Stomach (tissue), 9 donors: ENCODE results near the gene SGPL1. TPM values are rescaled to one million over a fixed set of nuclear protein-coding genes. Genes with fewer than 3 reads are reported as not detected.
"Not testable (repeated sequence)": the region's sequence is repeated elsewhere in the genome, so short reads cannot be mapped to it uniquely, and the experiment has no call there.

Experiments
- DNase-seq, 2 donors: peaks; one replicate each; pipeline versions ENCODE4 v3.0.0 to v3.0.0-alpha.2; 2013 to 2019
- H3K27ac ChIP-seq, 5 donors: fragments of 200-600 bp in 4 of 5; sonication (generic) in 4 of 5; one replicate each; pipeline ENCODE4 v1.5.1; 2013 to 2019; ENCODE audit warnings: mild to moderate bottlenecking in 1 of 5, moderate library complexity in 1 of 5
- H3K27me3 ChIP-seq, 3 donors: fragments of 200-600 bp; sonication (generic); one replicate each; pipeline ENCODE4 v1.5.1; 2017 to 2019; ENCODE audit warnings: mixed run types in 1 of 3
- H3K36me3 ChIP-seq, 4 donors: fragments of 200-600 bp; sonication (generic); 1 replicate in 3 of 4; 2 replicates in 1 of 4; pipeline ENCODE4 v1.5.1; 2016 to 2019
- H3K4me1 ChIP-seq, 4 donors: fragments of 200-600 bp; sonication (generic); one replicate each; pipeline ENCODE4 v1.5.1; 2016 to 2019
- H3K4me3 ChIP-seq, 4 donors: fragments of 200-600 bp; sonication (generic) in 3 of 4; one replicate each; pipeline ENCODE4 v1.5.1; 2016 to 2019; ENCODE audit warnings: mild to moderate bottlenecking in 1 of 4
- H3K9me3 ChIP-seq, 4 donors: fragments of 200-600 bp; sonication (generic); one replicate each; pipeline ENCODE4 v1.5.1; 2016 to 2019
- EP300 ChIP-seq: sonication (generic); formaldehyde crosslinking; IDR thresholded peaks from one replicate; pipeline ENCODE4 v1.6.1; 2017; ENCODE audit warnings: antibody characterized with exemption
- POLR2A ChIP-seq, 4 donors: fragments of 450-650 bp; IDR thresholded peaks; one replicate each; pipeline ENCODE4 v1.6.1; 2016; ENCODE audit warnings: antibody characterized with exemption in 4 of 4, control low read depth in 2 of 4, mild to moderate bottlenecking in 1 of 4, moderate library complexity in 1 of 4
- POLR2AphosphoS5 ChIP-seq, 3 donors: sonication (generic); formaldehyde crosslinking; IDR thresholded peaks; one replicate each; pipeline ENCODE4 v1.6.1; 2016; ENCODE audit warnings: antibody characterized with exemption in 3 of 3
- WGBS, 5 donors: extraction: QIAGEN DNeasy Blood & Tissue Kit in 3 of 5; methylation state at CpG; one replicate each; pipeline versions ENCODE4 v1.1.5 to v1.1.7; 2013 to 2018; 5-methylcytosine and 5-hydroxymethylcytosine counted together
- intact Hi-C: fragments of 100-400 bp; cut with DNase I; formaldehyde crosslinking; loops from one replicate; pipeline ENCODE4 v1.15.1; 2023; ENCODE audit warnings: low total_unique reads
- polyA plus RNA-seq, 3 donors: library from polyadenylated mRNA; stranded (reverse); fragments of 200-250 nt; gene quantifications; one replicate each; pipeline ENCODE4 v1.2.3, GENCODE V29; 2013
- total RNA-seq, 5 donors: library from RNA; depleted of rRNA; stranded (reverse); fragments of >200 nt; gene quantifications; one replicate each; pipeline versions ENCODE4 v1.1.0 to v1.2.3, GENCODE V29; 2014 to 2016
- TF ChIP-seq, protein P1 (sequence below), 7 experiments: fragments of 450-650 bp in 4 of 7; fragments of 200-600 bp in 3 of 7; sonication (generic) in 3 of 7; IDR thresholded peaks; one replicate each; pipeline ENCODE4 v1.5.1; 2016 to 2019; ENCODE audit warnings: antibody characterized with exemption in 7 of 7, control low read depth in 2 of 7, mild to moderate bottlenecking in 1 of 7
- donor health status: healthy with polysubstance abuse.
- donor health status: Bipolar disorder and iron deficiency.
- donor health status: healthy.

Gene SGPL1
- total and polyA plus RNA-seq, 8 donors: 1.2 to 65.5 (median 15.6) TPM

GRCh38 chr10:70917226-70917625 is 101.5 kb downstream of the SGPL1 start:
- Histone ChIP-seq H3K4me1 (no peaks in the 10 kb centered on the region), H3K9me3 (no peaks in the 10 kb centered on the region), H3K4me3 (no peak overlapping the region), H3K27me3 (peaks cover 0 to 38% (median 7%) of the 10 kb centered on the region in 3 donors), H3K36me3 (no peaks in the 10 kb centered on the region), H3K27ac (no peak overlapping the region)
- no peak for TF ChIP-seq POLR2AphosphoS5 (IDR thresholded peaks at IDR 0.05)
- TF ChIP-seq, protein P1, sequence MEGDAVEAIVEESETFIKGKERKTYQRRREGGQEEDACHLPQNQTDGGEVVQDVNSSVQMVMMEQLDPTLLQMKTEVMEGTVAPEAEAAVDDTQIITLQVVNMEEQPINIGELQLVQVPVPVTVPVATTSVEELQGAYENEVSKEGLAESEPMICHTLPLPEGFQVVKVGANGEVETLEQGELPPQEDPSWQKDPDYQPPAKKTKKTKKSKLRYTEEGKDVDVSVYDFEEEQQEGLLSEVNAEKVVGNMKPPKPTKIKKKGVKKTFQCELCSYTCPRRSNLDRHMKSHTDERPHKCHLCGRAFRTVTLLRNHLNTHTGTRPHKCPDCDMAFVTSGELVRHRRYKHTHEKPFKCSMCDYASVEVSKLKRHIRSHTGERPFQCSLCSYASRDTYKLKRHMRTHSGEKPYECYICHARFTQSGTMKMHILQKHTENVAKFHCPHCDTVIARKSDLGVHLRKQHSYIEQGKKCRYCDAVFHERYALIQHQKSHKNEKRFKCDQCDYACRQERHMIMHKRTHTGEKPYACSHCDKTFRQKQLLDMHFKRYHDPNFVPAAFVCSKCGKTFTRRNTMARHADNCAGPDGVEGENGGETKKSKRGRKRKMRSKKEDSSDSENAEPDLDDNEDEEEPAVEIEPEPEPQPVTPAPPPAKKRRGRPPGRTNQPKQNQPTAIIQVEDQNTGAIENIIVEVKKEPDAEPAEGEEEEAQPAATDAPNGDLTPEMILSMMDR (IDR thresholded peaks at IDR 0.05): no peak
- TF ChIP-seq POLR2A (IDR thresholded peaks at IDR 0.05): no peak
- no peak for TF ChIP-seq EP300
- 76 to 88% (median 83%) methylated on average over 5 of the region's 5 CpGs for whole genome bisulfite sequencing, 5 donors
- intact Hi-C loops: no loop called here
- DNase-seq: no peak

- no peak overlapping the region for H3K4me3 ChIP-seq
- H3K36me3 ChIP-seq: no peaks in the 10 kb centered on the region
- H3K27ac ChIP-seq: no peak overlapping the region
- peaks cover 0 to 38% (median 7%) of the 10 kb centered on the region in 3 donors for H3K27me3 ChIP-seq
- intact Hi-C loops: no loop called here
- no peaks in the 10 kb centered on the region for H3K4me1 ChIP-seq
- TF ChIP-seq, protein P1 (IDR thresholded peaks at IDR 0.05): no peak
- no peak for TF ChIP-seq EP300
- no peak for TF ChIP-seq POLR2AphosphoS5 (IDR thresholded peaks at IDR 0.05)
- no peak for TF ChIP-seq POLR2A (IDR thresholded peaks at IDR 0.05)
- DNase-seq: no peak
- 61 to 87% (median 73%) methylated on average over 6 to 10 of the region's 10 CpGs for WGBS, 5 donors
- no peaks in the 10 kb centered on the region for H3K9me3 ChIP-seq
Observed at GRCh38 chr10:70917635-70918034, 101.9 kb downstream of the SGPL1 start.

GRCh38 chr10:70918851-70919530 is 103.2 kb downstream of the SGPL1 start:
- H3K27me3 ChIP-seq: peaks cover 0 to 38% (median 7%) of the 10 kb centered on the region in 3 donors
- H3K4me1 ChIP-seq: no peaks in the 10 kb centered on the region
- no peaks in the 10 kb centered on the region for H3K36me3 ChIP-seq
- no peak overlapping the region for H3K4me3 ChIP-seq
- TF ChIP-seq POLR2A (IDR thresholded peaks at IDR 0.05): no peak
- TF ChIP-seq, protein P1 (IDR thresholded peaks at IDR 0.05): no peak
- TF ChIP-seq POLR2AphosphoS5 (IDR thresholded peaks at IDR 0.05): no peak
- no peak for TF ChIP-seq EP300
- 46 to 74% (median 57%) methylated on average over 15 to 22 of the region's 22 CpGs for WGBS, 5 donors
- H3K9me3 ChIP-seq: no peaks in the 10 kb centered on the region
- DNase-seq: peak in 1 of 2 donors; percentile 79
- no peak overlapping the region for H3K27ac ChIP-seq
- intact Hi-C loops: no loop called here

DNA sequence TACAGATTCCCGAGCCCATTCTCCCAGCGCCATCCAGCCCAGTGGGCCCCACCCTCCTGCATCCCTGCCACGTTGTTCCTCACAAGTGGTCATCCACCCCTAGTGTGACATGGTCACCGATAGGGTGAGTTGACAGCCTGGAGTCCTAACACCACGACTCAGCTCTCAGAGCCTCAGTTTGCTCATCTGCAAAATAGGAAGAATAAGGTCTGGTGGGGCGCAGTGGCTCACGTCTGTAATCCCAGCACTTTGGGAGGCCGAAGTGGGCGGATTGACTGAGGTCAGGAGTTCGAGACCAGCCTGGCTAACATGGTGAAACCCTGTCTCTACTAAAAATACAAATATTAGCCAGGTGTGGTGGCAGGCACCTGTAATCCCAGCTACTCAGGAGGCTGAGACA is 104.2 kb downstream of the SGPL1 start:
- peaks cover 0 to 38% (median 7%) of the 10 kb centered on the region in 3 donors for H3K27me3 ChIP-seq
- DNase-seq, H3K27ac ChIP-seq, H3K9me3 ChIP-seq, H3K4me3 ChIP-seq, H3K36me3 ChIP-seq, H3K4me1 ChIP-seq: not testable (repeated sequence)
- intact Hi-C loops: loop anchor here (5.0 kb wide), 1 partner anchor 362 kb away; no protein-coding TSS in a partner anchor
- 82 to 88% (median 85%) methylated on average over 10 of the region's 10 CpGs for WGBS, 5 donors

DNA sequence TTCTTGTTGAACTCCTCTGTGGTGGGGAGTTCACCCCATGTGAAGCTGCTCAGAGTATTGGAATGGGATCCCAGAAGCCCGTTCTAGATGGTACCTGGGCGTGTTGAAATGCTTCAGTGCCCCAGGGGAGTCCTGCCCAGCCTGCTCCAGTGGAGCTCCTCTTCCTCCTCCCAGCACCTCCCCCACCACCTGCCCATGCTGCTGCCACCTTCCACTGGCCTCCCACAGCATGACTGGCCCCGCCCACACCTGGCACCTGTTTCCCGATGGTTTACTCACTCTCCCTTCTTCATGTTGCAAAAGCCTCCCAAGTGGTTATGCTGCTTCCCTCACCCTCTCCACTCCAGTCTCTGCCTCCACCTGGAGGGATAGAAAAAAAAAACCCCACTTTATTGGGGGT is 104.8 kb downstream of the SGPL1 start:
- no peaks in the 10 kb centered on the region for H3K36me3 ChIP-seq
- H3K27me3 ChIP-seq: peaks cover 0 to 38% (median 7%) of the 10 kb centered on the region in 3 donors
- no peak for TF ChIP-seq POLR2AphosphoS5 (IDR thresholded peaks at IDR 0.05)
- TF ChIP-seq EP300: no peak
- TF ChIP-seq POLR2A (IDR thresholded peaks at IDR 0.05): no peak
- TF ChIP-seq, protein P1 (IDR thresholded peaks at IDR 0.05): no peak
- 27 to 67% (median 38%) methylated on average over 4 of the region's 4 CpGs for WGBS, 5 donors
- no peaks in the 10 kb centered on the region for H3K9me3 ChIP-seq
- peak; percentile 59 to 76 for DNase-seq
- peaks cover 0 to 2% (median under 1%) of the 10 kb centered on the region in 4 donors for H3K4me1 ChIP-seq
- H3K27ac ChIP-seq: no peak overlapping the region
- intact Hi-C loops: loop anchor here (5.0 kb wide), 1 partner anchor 362 kb away; no protein-coding TSS in a partner anchor
- no peak overlapping the region for H3K4me3 ChIP-seq
